Uterus (tissue), 2 donors: ENCODE measurements around the gene PKD2L1.

Experiments
- CTCF ChIP-seq, 4 experiments: fragments of 200-600 bp in 2 of 4; fragments of 450-650 bp in 2 of 4; sonication (generic) in 2 of 4; IDR thresholded peaks; one replicate each; pipeline ENCODE4 v1.5.1; 2016 to 2019; ENCODE audit warnings: antibody characterized with exemption in 4 of 4, mild to moderate bottlenecking in 2 of 4, moderate library complexity in 1 of 4
- POLR2A ChIP-seq, 2 donors: fragments of 450-650 bp; IDR thresholded peaks; one replicate each; pipeline ENCODE4 v1.6.1; 2016; ENCODE audit warnings: antibody characterized with exemption in 2 of 2, mild to moderate bottlenecking in 1 of 2, moderate library complexity in 1 of 2

- TF ChIP-seq POLR2A (IDR thresholded peaks at IDR 0.05) = no peak
- TF ChIP-seq CTCF (IDR thresholded peaks at IDR 0.05) = peak; percentile 31 to 59 (median 40)
Observed at GRCh38 chr10:100341953-100342626, 12.1 kb upstream of the PKD2L1 start.
